ELF-1 (cell line): ENCODE data around the gene DEPDC1B.
"Not testable (repeated sequence)": the region's sequence is repeated elsewhere in the genome, so short reads cannot be mapped to it uniquely, and the experiment has no call there.

Experiments
- DNase-seq: peaks from one replicate; pipeline ENCODE4 v3.0.0-alpha.2; 2016; ENCODE audit warnings: low read depth, low spot score

DEPDC1B gene

GRCh38 chr5:60699609-60700415 lies at the start of gene DEPDC1B:
Gene DEPDC1B (minus strand): TSS chr5:60700166. CDS start chr5:60700093, 73 bp downstream.
- peak; percentile 97 for DNase-seq

- no peak for DNase-seq
These were observed 44.7 kb upstream of the DEPDC1B start for GRCh38 chr5:60744682-60745081.

GRCh38 chr5:60743511-60744314 lies 43.7 kb upstream of the DEPDC1B start:
- no peak for DNase-seq

- no peak for DNase-seq
These were observed 40.4 kb upstream of the DEPDC1B start for GRCh38 chr5:60740322-60740721.

- no peak for DNase-seq
These were observed 39.0 kb upstream of the DEPDC1B start for GRCh38 chr5:60738933-60739332.

- DNase-seq, result no peak
These were observed 38.5 kb upstream of the DEPDC1B start for GRCh38 chr5:60738461-60738860.

- DNase-seq, result not testable (repeated sequence)
These were observed 30.9 kb upstream of the DEPDC1B start for GRCh38 chr5:60730858-60731257.

GRCh38 chr5:60727033-60727679 lies 27.2 kb upstream of the DEPDC1B start:
- no peak for DNase-seq

- no peak for DNase-seq
These were observed 24.2 kb upstream of the DEPDC1B start for GRCh38 chr5:60724126-60724525.

- no peak for DNase-seq
These were observed 22.4 kb upstream of the DEPDC1B start for GRCh38 chr5:60722416-60722815.

- no peak for DNase-seq
These were observed 19.4 kb upstream of the DEPDC1B start for GRCh38 chr5:60719329-60719728.

GRCh38 chr5:60718166-60718892 lies 18.4 kb upstream of the DEPDC1B start:
- no peak for DNase-seq

GRCh38 chr5:60715201-60715928 lies 15.4 kb upstream of the DEPDC1B start:
- DNase-seq, result not testable (repeated sequence)

- no peak for DNase-seq
These were observed 13.0 kb upstream of the DEPDC1B start for GRCh38 chr5:60712950-60713349.

GRCh38 chr5:60711892-60712291 lies 11.9 kb upstream of the DEPDC1B start:
- DNase-seq, result not testable (repeated sequence)

GRCh38 chr5:60710362-60710761 lies 10.4 kb upstream of the DEPDC1B start:
- DNase-seq, result no peak

- no peak for DNase-seq
These were observed 5.2 kb upstream of the DEPDC1B start for GRCh38 chr5:60705144-60705543.

- DNase-seq, result no peak
These were observed 4.0 kb upstream of the DEPDC1B start for GRCh38 chr5:60703944-60704343.

GRCh38 chr5:60701321-60701968 lies 1.5 kb upstream of the DEPDC1B start:
- peak; percentile 4 for DNase-seq

GRCh38 chr5:60700416-60700757 lies 421 bp upstream of the DEPDC1B start:
- no peak for DNase-seq

GRCh38 chr5:60699288-60699608 lies 718 bp downstream of the DEPDC1B start:
- no peak for DNase-seq
